Calu3 (cell line): ENCODE measurements around the gene OMP. TPM values are rescaled to one million over a fixed set of nuclear protein-coding genes. Genes with fewer than 3 reads are reported as not detected.

ENCODE experiments used
- BruUV-seq: library from RNA; stranded (reverse); fragments of 400-500 nt; replicated peaks from 2 replicates; lab custom pipeline; 2021; lab: Mats Ljungman, UMichigan
- CTCF ChIA-PET: fragments of 300-600 bp; sonication (Branson Sonifier 250); formaldehyde crosslinking; loops from one replicate; lab custom pipeline; 2022; ENCODE audit warnings: antibody characterized with exemption; lab: Charles Lee
- DNase-seq: peaks from one replicate; pipeline ENCODE4 v3.0.0; 2022
- H3K27ac Mint-ChIP-seq: one replicate; pipeline ENCODE4 v1.8.0; 2022; ENCODE audit warnings: mixed read lengths; ENCODE audit not compliant: unreplicated experiment
- H3K27me3 Mint-ChIP-seq: one replicate; pipeline ENCODE4 v1.8.0; 2022; ENCODE audit warnings: mixed read lengths; ENCODE audit not compliant: unreplicated experiment
- H3K36me3 Mint-ChIP-seq: one replicate; pipeline ENCODE4 v1.8.0; 2022; ENCODE audit warnings: mild to moderate bottlenecking, moderate library complexity, mixed read lengths; ENCODE audit not compliant: insufficient read depth, unreplicated experiment
- H3K4me1 Mint-ChIP-seq: one replicate; pipeline ENCODE4 v1.8.0; 2022; ENCODE audit warnings: mild to moderate bottlenecking, low read depth, mixed read lengths; ENCODE audit not compliant: unreplicated experiment
- H3K4me3 Mint-ChIP-seq: one replicate; pipeline ENCODE4 v1.8.0; 2022; ENCODE audit warnings: mild to moderate bottlenecking, low read depth, moderate library complexity, mixed read lengths; ENCODE audit not compliant: unreplicated experiment
- H3K9me3 Mint-ChIP-seq: one replicate; pipeline ENCODE4 v1.8.0; 2022; ENCODE audit warnings: low read depth, mixed read lengths; ENCODE audit not compliant: unreplicated experiment
- CTCF ChIP-seq: fragments of 200-600 bp; IDR thresholded peaks from one replicate; pipeline ENCODE4 v1.8.0; 2022; ENCODE audit warnings: antibody characterized with exemption; ENCODE audit not compliant: unreplicated experiment
- intact Hi-C: fragments of 100-400 bp; cut with micrococcal nuclease; formaldehyde crosslinking; loops from one replicate; pipeline ENCODE4 v1.10.0; 2022; ENCODE audit not compliant: unreplicated experiment
- total RNA-seq: library from RNA; stranded (reverse); gene quantifications from 2 replicates; pipeline ENCODE4 v1.2.3, GENCODE V29; 2022

The OMP gene
- total RNA-seq, 1 experiment from 2014 or later, result 1.1 TPM

GRCh38 chr11:77055101-77055561 is 47.5 kb upstream of the OMP start:
- H3K4me1 Mint-ChIP-seq, result no peaks in the 10 kb centered on the region
- DNase-seq, result no peak
- H3K9me3 Mint-ChIP-seq, result no peaks in the 10 kb centered on the region
- no peak overlapping the region for H3K27ac Mint-ChIP-seq
- CTCF ChIA-PET, result no interaction called here
- no peak overlapping the region for H3K4me3 Mint-ChIP-seq
- no peaks in the 10 kb centered on the region for H3K36me3 Mint-ChIP-seq
- intact Hi-C loops, result no loop called here
- no peak for TF ChIP-seq CTCF
- no TSS peak for BruUV-seq
- no peaks in the 10 kb centered on the region for H3K27me3 Mint-ChIP-seq

- H3K4me1 Mint-ChIP-seq, result peaks cover 6% of the 10 kb centered on the region
- no peak overlapping the region for H3K4me3 Mint-ChIP-seq
- intact Hi-C loops, result no loop called here
- no peaks in the 10 kb centered on the region for H3K36me3 Mint-ChIP-seq
- CTCF ChIA-PET, result no interaction called here
- no peaks in the 10 kb centered on the region for H3K27me3 Mint-ChIP-seq
- BruUV-seq, result no TSS peak
- DNase-seq, result no peak
- no peaks in the 10 kb centered on the region for H3K9me3 Mint-ChIP-seq
- no peak for TF ChIP-seq CTCF
- H3K27ac Mint-ChIP-seq, result no peak overlapping the region
These were observed 46.7 kb upstream of the OMP start for GRCh38 chr11:77055913-77056312.

- H3K9me3 Mint-ChIP-seq, result peaks cover under 1% of the 10 kb centered on the region
- TF ChIP-seq CTCF, result no peak
- no peaks in the 10 kb centered on the region for H3K27me3 Mint-ChIP-seq
- no TSS peak for BruUV-seq
- no peaks in the 10 kb centered on the region for H3K36me3 Mint-ChIP-seq
- CTCF ChIA-PET, result interaction anchor here (0.7 kb wide), 1 partner anchor 13 kb away, joined by 6 read pairs; no protein-coding TSS in a partner anchor
- H3K27ac Mint-ChIP-seq, result no peak overlapping the region
- intact Hi-C loops, result no loop called here
- no peak for DNase-seq
- no peak overlapping the region for H3K4me3 Mint-ChIP-seq
- H3K4me1 Mint-ChIP-seq, result peaks cover 14% of the 10 kb centered on the region
These were observed 45.7 kb upstream of the OMP start for GRCh38 chr11:77056814-77057402.

GRCh38 chr11:77057938-77058474 is 44.6 kb upstream of the OMP start:
- TF ChIP-seq CTCF, result no peak
- CTCF ChIA-PET, result interaction anchor here (0.7 to 1.8 kb wide), 2 partner anchors 12 to 33 kb away, joined by 5 to 6 read pairs; no protein-coding TSS in a partner anchor
- no peaks in the 10 kb centered on the region for H3K27me3 Mint-ChIP-seq
- BruUV-seq, result no TSS peak
- peaks cover 16% of the 10 kb centered on the region for H3K4me1 Mint-ChIP-seq
- H3K36me3 Mint-ChIP-seq, result no peaks in the 10 kb centered on the region
- peaks cover 2% of the 10 kb centered on the region for H3K9me3 Mint-ChIP-seq
- no peak for DNase-seq
- H3K4me3 Mint-ChIP-seq, result no peak overlapping the region
- H3K27ac Mint-ChIP-seq, result no peak overlapping the region
- intact Hi-C loops, result no loop called here
